NCI-H2029 (cell line): ENCODE measurements around the gene ANXA2R.
"Not testable (repeated sequence)": the region's sequence is repeated elsewhere in the genome, so short reads cannot be mapped to it uniquely, and the experiment has no call there.

Experiments used
- DNase-seq: peaks from one replicate; lab custom pipeline; 2025; lab: John Stamatoyannopoulos, UW

The ANXA2R gene

DNA sequence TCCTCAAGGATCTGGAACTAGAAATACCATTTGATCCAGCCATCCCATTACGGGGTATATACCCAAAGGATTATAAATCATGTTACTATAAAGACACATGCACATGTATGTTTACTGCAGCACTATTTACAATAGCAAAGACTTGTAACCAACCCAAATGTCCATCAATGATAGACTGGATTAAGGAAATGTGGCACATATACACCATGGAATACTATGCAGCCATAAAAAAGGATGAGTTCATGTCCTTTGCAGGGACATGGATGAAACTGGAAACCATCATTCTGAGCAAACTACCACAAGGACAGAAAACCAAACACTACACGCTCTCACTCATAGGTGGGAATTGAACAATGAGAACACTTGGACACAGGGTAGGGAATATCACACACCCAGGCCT lies 19.9 kb upstream of the ANXA2R start:
- DNase-seq: not testable (repeated sequence)

DNA sequence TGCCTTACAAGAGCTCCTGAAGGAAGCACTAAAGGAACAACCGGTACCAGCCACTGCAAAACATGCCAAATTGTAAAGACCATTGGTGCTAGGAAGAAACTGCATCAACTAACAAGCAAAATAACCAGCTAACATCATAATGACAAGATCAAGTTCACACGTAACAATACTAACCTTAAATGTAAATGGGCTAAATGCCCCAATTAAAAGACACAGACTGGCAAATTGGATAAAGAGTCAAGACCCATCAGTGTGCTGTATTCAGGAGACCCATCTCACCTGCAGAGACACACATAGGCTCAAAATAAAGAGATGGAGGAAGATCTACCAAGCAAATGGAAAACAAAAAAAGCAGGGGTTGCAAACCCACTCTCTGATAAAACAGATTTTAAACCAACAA lies 15.0 kb upstream of the ANXA2R start:
- not testable (repeated sequence) for DNase-seq

DNA sequence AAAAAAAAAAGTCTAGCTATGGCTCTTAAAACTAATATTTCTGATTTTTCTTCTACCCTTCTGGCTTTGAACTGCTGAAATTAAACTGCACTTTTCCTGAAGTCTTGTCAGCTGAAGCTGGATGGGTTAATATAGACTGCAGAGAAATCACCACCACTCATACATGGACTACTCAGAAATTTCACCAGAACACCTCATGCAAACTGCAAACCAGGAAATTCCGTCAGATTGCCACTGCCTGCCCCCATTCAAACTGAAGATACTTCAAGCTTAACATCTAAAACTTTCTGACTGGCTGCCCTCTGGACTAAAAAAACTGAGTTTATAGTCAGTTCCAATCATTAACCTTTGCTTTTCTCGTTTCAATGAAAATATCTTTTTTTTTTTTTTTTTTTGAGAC lies 11.6 kb upstream of the ANXA2R start:
- DNase-seq: no peak

DNA sequence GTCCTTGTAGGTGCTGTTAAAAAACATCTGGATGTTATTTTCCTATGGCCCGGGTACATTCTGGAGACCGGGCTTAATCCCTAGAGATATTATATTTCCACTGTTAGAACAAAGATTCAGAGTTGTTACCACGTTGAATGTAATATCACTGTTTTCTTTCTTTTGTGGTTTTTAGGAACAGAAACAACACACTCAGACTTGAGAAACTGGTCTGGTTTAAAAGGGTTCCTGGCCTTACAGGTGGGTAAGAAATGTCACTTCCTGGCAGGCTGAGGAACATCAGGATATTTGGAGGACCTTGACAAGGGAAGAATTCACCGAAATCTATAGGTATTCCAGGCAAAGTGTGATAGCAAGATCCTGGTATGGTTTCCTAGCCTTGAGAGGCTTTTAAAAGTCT lies 10.3 kb upstream of the ANXA2R start:
- no peak for DNase-seq

DNA sequence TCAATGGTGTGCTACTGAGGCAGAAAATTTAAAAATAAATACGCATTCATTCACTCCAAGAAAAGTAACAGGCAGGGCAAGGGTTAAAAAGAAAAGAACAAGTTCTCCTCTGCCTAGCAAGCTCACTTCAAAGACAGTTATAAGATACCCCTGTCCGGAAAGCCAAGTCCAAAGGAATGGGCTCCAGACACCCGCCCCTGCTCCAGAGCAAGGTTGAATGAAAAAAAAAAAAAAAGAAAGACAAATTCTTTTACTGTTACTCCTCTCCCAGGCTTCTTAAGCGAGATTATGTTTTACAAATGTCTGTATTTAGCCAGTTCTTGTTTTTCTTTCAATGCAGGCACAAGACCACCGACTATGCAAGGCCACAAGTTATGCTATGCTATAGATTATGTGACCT lies 9.1 kb upstream of the ANXA2R start:
- DNase-seq: no peak

DNA sequence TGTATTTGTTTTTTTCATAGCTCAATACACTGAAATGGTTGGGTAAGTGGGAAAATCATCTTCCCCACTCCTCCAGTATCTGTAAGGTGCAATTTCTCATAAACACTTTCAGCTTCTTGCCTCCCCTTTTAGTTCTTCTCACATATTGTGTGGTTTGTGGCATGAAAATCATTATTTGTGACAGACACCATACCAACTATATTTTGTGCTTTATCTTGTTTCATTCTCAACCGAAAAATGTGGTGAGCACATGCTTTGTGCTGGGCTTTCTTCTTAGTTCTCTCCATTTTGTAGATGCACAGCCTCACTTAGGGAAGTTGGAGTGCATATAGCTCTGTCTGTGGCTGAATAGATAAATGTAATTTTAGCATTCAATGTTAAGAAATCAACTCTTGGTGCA lies 6.4 kb upstream of the ANXA2R start:
- no peak for DNase-seq

DNA sequence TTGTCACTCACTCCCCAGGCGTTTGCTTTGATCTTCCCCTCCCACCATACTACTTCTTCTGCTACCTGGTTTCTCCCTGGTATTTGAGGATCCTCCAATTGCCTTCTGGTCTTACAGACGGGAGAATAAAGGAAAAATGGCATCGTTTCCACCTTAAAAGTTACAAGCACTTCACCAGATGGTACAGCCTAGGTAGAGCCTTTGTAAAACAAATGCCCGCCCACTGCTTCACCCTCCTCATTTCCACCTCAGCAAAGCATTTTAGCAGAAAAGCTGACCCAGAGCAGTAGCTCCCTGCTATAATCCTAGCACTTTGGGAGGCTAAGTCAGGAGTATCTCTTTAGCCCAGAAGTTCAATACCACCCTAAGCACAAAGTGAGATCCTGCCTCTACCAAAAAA lies 5.1 kb upstream of the ANXA2R start:
- no peak for DNase-seq

DNA sequence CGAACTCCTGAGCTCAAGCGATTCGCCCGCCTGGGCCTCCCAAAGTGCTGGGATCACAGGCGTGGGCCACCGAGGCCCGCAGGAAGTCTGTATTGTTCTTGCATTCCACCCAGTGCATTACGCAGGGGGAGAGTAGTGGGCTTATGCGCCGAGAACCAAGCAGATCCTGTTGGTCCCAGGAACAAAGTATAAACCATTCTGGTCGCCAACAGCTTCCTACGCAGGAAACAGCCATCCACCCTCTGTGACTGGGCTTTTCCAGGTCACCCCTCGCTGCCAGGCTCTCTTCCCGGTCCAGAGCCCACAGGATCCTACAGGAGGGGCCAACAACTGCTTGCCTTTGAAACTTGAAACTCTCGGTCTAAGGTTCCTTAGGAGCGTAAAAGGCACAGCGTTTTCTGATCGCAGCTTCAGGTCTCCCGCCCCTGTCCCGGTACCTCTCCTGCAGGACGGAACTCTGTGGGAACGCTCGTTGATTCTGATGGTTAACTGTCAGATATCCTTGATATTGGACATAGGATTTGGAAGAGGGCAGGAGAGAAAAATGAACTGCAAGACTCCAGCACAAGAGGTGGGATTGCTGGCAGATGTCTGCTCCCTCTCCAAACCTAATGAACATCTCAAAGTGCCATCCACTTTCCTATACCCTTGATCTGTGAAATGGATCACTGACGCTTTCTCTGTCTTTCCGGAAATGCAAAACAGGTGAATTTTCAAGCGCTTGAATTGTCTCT lies 4.2 kb upstream of the ANXA2R start:
- no peak for DNase-seq

DNA sequence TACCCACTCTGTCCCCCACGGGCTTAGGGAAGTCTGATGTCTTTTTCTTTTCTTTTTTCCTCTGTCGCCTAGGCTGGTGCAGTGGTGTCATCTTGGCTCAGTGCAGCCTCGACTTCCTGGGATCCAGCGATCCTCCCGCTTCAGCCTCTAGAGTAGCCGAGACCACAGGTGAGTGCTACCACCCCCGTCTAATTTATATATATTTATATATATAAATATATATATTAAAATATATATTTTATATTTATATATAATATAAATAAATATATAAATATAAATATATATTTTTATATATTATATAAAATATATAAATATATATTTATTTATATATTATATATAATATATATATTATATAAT lies 3.3 kb upstream of the ANXA2R start:
- no peak for DNase-seq

DNA sequence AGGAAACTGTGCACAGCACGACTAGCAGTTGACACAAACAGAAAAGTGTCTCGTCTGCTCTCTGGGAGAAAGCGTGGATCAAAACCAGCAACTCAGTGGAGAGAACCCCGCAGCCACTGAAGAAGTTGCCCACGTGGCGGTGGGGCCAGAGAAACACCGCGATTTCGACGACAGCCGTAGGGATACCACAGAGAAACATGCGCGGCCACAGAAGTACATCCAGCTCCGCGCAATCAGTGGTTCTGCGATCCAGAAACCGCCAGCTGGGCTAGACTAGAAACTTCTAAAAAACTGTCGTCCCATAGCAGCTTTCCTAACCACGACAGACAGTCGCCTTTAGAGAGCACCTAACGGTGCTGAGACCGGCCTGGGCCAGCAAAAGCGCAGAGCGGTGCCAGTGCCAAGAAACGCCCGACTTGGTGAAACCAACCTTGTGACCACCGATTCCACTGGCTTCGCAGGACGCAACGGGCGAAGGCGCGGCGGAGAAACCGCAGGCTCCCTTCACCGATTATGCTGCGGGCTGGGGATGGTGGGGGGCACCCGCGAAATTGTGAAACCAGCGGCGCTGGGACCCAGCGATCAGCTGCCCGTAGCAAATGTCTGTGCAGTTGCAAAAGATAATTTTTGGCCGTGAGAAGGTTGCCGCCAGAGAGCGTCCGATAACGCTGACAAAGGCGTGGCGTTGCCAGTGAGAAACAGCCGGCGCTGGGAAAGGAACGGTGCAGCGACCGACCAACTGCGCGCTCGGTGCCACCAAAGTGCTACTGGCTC lies 2.7 kb upstream of the ANXA2R start:
- DNase-seq: peak; percentile 78

DNA sequence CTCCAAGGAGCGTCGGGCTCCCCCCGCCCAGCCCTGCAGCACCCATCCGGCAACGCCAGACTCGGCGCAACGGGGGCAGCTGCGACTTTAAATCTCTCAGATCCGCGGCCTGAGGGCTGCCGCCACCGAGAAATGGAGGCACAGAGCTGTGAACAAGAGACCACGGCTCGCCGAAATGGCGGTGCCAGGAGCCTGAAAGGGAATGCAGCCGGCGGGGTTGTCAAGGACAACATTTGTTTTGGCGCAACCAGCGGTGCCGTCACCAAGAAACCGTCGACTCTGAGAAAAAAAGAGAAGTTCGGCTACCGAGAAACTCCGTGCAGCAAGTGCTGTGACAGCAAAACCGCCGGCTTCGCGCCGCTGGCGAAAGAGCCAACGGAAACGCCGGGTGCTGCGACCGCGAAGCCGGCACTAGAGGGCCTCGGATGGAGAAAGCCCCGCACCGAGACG lies 2.1 kb upstream of the ANXA2R start:
- peak; percentile 69 for DNase-seq

DNA sequence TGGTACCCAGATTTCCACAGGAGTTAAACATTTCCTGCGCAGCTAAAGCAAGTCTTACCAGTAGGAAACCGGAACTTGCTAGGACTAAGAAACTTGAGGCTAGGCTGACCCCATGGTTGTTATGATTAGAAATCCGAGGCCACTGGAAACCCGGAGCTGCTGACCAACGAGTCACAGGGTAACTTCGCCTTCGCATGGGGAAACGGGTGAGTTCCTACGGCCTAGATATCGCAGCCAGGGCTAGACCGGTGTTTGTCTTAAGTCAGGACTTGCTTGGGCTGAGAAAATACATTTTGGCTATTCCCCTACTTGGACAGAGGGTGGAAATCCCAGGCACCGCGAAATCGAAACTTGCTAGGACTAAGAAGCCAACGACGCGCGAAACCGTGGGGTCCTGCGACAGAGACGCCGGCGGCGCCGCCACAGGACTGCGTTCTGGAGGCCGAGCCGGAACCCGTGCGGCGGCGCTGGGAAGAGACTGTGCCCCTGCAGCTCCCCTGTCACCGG lies 1.6 kb upstream of the ANXA2R start:
- DNase-seq: peak; percentile 62

DNA sequence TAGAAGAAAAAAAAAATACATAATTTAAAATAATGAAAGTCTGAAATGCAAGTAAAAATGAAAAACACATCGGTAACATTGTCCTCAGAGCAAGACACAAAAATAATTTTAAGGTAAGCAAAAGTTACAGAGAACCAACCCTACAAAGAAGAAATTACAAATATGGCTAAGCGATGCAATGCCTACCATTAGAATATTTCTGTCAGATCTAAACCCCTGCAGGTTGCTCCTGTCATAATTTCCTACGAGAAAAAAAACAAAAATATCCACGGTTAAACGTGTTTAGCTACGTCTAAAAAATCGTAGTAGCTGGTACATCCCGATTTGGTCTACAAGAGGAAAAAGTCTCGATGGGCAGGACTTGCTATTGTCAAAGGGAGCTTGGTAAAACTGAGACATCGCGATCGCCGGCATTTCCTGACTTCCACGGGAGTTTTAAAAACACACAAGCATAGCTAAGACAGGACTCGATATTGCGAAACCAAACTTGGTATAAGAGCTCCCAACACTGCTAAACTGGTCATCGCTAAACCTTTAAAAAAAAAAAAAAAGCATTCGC lies 1.1 kb upstream of the ANXA2R start:
- peak; percentile 57 for DNase-seq

DNA sequence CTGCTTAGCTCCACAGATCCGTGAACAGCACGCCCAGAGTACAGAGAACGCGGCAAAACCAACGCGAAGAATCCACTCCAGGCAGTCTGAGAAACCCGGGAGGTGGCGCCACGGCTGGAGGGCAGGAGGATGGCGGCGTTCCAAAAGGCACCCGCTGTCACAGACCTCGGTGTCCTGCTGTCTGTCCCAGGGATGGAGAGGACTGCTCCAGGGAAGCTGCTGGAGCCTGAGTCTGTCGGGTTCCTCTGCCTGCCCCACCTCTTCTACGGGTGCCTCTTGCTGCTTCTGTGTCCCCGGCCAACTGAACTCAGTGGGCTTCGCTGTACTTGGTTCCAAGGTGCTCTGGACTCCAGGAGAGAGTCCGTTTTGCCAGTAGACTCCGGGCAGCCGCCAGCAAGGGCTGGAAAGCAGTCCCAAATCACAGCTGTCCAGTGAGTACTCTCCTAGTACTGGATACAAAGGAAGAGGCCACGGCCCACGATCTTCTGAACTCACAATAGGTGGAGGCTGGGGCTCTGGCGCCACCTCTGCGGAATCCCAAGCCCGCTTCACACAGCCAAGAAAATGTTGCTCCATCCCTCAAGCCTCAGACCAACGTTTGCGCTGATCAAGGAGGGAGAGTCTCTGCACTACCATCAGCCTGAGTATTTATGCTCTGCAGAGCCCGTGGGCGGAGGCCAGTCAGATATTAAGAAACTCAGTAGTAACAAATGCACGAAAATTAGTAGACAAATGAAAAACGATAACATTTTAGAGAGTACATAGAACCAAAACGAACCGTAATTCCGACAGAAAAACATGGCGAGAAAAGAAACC lies 440 bp downstream of the ANXA2R start:
- DNase-seq: peak; percentile 71

DNA sequence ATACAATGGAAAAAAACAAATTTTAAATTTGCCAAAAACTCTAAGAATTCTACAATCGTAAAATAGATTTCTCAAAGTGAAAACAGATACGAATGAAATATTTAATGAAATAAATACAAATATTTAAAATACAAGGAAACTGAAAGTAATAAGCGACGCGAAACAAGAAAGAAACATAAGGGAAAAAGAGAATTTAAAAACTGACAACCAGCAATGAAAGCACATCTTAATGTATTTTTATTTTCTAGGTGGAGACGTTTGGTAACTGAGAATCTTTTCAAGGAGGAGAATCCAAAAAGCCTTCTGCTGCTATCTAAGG lies 1.0 kb downstream of the ANXA2R start:
- DNase-seq: no peak

DNA sequence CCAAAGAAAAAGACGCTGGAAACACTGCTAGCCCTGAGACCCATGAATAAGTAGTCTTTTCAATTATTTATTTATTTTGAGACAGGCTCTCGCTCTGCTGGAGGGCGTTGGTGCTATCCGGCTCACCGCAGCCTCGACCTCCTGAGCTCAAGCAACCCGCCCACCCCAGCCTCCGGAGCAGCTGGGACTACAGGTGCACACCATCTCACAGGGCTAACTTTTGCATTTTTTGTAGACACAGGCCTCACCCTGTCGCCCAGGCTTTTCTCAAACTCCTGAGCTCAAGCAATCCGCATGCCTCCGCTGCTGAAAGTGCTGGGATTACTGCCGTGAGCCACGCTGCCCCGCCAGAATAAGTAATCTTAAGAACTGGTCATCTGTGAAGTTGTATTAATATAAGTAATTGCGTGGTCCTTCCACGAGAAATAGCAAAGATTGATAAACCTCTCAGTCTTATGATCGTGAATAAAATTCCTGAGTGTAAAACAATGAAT lies 1.6 kb downstream of the ANXA2R start:
- DNase-seq: no peak

DNA sequence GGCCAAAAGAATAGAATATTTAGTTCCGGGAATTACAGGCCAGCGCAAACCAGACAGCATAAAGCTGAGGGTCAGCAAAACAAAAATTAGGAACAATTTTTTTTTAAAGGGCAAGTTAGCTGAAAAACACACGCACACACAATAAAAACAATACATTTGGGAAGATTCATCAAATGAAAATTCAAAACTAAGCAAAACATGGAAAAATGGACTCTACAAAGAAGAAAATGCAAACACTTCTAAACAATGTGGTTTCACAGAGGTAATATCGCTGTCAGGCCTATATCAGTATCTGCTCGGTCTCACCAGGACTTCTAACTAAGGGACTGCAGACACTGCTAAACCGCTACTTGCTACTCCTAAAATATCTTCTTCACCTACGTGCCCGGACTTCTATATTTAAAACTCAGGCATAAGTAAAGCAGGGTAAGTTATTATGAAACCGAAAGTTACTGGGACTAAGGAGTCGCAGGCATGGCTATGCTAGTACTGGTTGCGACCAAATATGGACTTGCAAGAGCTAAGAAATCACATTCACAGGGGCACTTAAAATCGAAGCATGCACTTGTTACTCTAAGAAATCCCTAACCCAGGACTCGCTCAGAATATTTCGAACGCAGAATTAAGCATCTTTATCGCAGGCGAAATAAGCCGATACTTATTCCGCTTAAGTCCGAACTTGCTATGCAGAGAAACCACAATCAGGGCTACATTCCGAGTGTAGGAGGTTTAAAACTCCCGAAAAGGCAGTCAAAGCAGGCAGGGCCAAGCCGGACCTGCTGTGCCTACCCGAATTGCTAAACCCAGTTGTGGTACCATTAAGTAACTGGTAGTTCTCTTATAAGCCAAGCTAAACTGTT lies 2.3 kb downstream of the ANXA2R start:
- DNase-seq: no peak

DNA sequence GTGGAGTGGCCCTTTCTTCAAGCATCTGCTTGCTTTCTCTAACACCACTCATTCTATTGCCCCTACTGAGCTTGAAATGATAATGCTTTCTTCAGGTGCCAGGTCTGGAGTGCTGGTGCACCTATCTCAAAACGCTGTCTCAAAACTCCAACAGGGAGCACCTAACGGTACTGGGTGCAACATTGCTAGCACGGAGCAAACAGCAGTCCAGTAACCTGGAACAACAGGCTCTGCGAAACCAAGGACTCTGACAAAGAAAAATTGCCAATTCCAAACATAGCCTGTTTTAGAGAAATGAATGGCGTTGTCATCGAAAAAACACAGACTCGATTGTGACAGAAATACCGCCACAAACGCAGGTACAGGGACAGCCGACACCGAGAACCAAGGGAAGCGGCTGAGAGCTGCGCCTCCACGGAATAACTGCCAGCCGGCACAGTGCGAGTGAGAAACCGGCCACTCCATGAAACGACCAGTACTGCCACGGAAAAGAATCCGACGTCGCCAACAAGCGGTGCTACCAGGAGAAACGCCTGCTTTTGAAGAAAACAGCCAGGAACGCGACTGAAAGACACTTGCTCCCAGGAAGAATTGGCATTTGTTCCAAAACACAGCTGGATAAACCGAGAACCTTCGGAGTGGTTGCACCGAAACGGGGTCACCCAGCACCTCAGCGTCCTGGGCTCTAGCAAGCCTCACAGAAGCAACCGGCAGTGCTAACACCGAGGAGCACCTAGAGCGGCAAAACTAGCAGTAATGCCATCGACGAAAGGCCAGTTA lies 3.1 kb downstream of the ANXA2R start:
- no peak for DNase-seq

DNA sequence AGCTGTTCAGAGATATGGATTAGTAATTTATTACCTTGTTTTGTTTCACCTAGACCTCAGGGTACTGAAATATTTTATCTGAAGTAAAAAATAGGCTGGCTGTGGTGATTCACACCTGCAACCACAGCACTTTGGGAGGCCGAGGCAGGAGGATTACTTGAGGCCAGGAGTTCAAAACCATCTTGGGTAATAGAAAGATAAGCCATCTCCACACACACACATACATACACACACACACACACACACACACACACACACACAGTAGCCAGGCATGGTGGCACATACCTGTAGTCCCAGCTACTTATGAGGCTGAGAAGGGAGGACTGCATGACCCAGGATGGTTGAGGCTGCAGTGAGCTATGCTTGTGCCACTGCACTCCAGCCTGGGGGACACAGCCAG lies 3.7 kb downstream of the ANXA2R start:
- DNase-seq: no peak

DNA sequence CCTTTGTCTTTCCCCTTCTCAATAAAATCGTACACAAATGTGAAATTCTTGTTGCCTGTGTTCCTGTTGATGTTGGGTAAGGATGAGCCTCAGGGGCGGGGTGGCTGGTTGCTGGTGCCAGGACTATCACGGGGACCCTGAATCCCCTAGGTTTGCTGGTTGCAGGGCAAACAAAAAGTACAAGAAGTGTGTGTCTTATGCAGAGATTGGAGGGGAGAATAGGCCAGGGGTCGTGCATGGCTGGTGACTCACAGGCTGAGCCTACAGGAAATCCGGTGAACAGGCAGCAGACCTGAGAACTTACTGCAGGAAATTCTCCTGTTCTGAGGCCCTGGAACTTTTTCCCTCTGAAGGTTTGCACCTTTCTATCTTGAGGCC lies 5.5 kb downstream of the ANXA2R start:
- no peak for DNase-seq
